GM21526 (cell line): ENCODE data around the gene TTLL10.

Source experiments
- ATAC-seq: cut with Tn5 transposase; IDR thresholded peaks from one replicate; pipeline ENCODE4 v1.9.1; 2021; ENCODE audit warnings: moderate library complexity; ENCODE audit not compliant: unreplicated experiment, low FRiP score

Gene TTLL10

GRCh38 chr1:1157033-1157365, 16.7 kb upstream of the TTLL10 start:
- no peak for ATAC-seq

- ATAC-seq: no peak
Observed at GRCh38 chr1:1157426-1157913, 16.2 kb upstream of the TTLL10 start.

GRCh38 chr1:1157914-1158710, 15.6 kb upstream of the TTLL10 start:
- no peak for ATAC-seq

GRCh38 chr1:1160281-1160930, 13.3 kb upstream of the TTLL10 start:
- ATAC-seq: no peak

GRCh38 chr1:1161078-1161682, 12.5 kb upstream of the TTLL10 start:
- ATAC-seq: no peak

- ATAC-seq: no peak
Observed at GRCh38 chr1:1161683-1162079, 12.0 kb upstream of the TTLL10 start.

- no peak for ATAC-seq
Observed at GRCh38 chr1:1162597-1163537, 10.8 kb upstream of the TTLL10 start.

- no peak for ATAC-seq
Observed at GRCh38 chr1:1163538-1164070, 10.1 kb upstream of the TTLL10 start.

GRCh38 chr1:1164361-1164700, 9.3 kb upstream of the TTLL10 start:
- no peak for ATAC-seq

- no peak for ATAC-seq
Observed at GRCh38 chr1:1164701-1165451, 8.8 kb upstream of the TTLL10 start.

GRCh38 chr1:1165485-1165884, 8.2 kb upstream of the TTLL10 start:
- no peak for ATAC-seq

- ATAC-seq: no peak
Observed at GRCh38 chr1:1165900-1166421, 7.7 kb upstream of the TTLL10 start.

GRCh38 chr1:1166642-1167397, 6.9 kb upstream of the TTLL10 start:
- no peak for ATAC-seq

GRCh38 chr1:1167398-1167821, 6.3 kb upstream of the TTLL10 start:
- ATAC-seq: no peak

- ATAC-seq: no peak
Observed at GRCh38 chr1:1167841-1168450, 5.7 kb upstream of the TTLL10 start.

- no peak for ATAC-seq
Observed at GRCh38 chr1:1168451-1169411, 4.9 kb upstream of the TTLL10 start.
